ENCODE measurements around the gene CALCOCO1.

The CALCOCO1 gene

DNA sequence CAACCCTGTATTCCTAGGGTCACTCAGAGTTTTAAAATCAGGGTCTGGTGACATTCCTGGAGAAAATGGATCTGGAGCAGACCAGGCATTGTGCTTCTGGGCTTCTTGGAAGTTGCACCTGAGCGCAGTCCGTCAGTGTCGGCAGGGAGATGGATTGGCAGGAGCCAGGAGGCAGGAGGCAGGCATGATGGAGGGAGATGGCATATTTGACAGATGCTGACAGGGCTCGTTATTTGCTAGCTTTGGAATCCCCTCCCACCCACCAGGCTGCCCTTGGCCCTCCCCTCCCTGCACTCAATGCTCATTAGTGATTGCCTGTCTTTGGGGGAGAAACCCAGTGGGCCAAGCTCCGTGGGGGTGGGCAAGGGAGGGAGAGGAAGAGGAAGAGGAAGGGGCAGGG lies 19.8 kb upstream of the CALCOCO1 start:
- H3K4me3 ChIP-seq (ENCODE audit: low read depth, low read length), result no peak overlapping the region
- TF ChIP-seq, protein P1, sequence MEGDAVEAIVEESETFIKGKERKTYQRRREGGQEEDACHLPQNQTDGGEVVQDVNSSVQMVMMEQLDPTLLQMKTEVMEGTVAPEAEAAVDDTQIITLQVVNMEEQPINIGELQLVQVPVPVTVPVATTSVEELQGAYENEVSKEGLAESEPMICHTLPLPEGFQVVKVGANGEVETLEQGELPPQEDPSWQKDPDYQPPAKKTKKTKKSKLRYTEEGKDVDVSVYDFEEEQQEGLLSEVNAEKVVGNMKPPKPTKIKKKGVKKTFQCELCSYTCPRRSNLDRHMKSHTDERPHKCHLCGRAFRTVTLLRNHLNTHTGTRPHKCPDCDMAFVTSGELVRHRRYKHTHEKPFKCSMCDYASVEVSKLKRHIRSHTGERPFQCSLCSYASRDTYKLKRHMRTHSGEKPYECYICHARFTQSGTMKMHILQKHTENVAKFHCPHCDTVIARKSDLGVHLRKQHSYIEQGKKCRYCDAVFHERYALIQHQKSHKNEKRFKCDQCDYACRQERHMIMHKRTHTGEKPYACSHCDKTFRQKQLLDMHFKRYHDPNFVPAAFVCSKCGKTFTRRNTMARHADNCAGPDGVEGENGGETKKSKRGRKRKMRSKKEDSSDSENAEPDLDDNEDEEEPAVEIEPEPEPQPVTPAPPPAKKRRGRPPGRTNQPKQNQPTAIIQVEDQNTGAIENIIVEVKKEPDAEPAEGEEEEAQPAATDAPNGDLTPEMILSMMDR (IDR thresholded peaks at IDR 0.05; ENCODE audit: borderline replicate concordance, insufficient read depth, low read depth, low read length), result no peak

DNA sequence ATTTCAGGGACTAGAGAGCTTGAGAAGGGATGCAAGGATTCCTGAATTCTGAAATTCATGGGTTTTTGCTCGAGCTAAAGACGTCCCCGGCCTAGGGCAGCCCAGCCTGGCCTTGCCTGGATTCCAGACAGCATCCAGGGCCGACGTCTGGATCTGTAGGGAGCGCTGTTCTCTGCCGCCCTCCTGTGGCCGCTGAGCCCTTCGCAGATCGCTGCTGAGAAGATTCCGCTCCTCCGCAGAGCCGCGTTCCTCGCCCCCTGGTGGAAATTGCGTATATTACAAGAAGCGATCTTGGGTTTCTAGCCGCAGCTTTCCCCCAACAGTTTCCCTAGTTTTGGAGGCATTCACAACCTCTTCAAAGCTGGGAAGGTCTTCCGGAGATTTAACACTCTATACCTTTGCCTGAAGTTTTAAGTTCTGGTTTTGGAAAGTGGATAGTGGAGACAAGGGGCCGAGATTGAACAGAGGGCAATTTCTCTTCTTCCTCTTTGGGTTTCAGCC lies 19.4 kb upstream of the CALCOCO1 start:
- no peak overlapping the region for H3K4me3 ChIP-seq (ENCODE audit: low read depth, low read length)
- TF ChIP-seq, protein P1 (IDR thresholded peaks at IDR 0.05; ENCODE audit: borderline replicate concordance, insufficient read depth, low read depth, low read length), result peak; percentile 99

DNA sequence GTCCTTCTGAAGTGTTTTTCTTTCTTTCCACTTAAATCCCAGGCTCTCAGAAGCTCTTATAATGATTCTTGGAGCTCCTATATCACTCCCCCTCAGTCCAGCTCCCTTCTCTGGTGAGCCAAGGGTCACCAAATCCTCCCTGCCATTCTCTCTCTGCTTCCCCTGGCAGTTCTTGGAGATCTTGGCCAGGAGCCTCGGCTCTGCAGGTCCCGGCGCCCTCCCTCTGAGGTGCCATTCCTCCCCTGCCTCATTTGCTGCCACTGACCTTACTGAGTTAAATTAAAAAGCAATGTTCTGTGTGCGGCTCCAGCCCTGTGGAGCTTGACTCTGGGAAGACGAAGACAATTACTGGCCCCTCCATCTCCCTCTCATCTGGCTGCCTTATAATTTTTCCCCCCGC lies 17.5 kb upstream of the CALCOCO1 start:
- H3K4me3 ChIP-seq (ENCODE audit: low read depth, low read length), result no peak overlapping the region
- TF ChIP-seq, protein P1 (IDR thresholded peaks at IDR 0.05; ENCODE audit: borderline replicate concordance, insufficient read depth, low read depth, low read length), result no peak

DNA sequence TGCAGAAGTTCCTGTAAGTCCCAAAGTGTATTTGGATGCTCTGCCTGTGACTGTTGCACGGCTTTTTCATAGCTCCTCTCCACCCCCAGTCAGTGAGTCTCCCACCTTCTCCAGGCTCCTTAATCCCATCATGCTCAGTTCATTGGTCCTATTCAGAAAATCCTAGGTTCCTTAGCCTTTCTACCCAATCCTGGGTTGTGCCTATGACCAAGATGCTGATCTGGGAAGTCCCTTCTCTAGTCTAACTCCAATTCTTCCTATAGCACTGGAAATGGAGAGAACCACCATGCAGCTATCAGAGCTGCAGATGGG lies 16.8 kb upstream of the CALCOCO1 start:
- TF ChIP-seq, protein P1 (IDR thresholded peaks at IDR 0.05; ENCODE audit: borderline replicate concordance, insufficient read depth, low read depth, low read length), result no peak
- H3K4me3 ChIP-seq (ENCODE audit: low read depth, low read length), result no peak overlapping the region

DNA sequence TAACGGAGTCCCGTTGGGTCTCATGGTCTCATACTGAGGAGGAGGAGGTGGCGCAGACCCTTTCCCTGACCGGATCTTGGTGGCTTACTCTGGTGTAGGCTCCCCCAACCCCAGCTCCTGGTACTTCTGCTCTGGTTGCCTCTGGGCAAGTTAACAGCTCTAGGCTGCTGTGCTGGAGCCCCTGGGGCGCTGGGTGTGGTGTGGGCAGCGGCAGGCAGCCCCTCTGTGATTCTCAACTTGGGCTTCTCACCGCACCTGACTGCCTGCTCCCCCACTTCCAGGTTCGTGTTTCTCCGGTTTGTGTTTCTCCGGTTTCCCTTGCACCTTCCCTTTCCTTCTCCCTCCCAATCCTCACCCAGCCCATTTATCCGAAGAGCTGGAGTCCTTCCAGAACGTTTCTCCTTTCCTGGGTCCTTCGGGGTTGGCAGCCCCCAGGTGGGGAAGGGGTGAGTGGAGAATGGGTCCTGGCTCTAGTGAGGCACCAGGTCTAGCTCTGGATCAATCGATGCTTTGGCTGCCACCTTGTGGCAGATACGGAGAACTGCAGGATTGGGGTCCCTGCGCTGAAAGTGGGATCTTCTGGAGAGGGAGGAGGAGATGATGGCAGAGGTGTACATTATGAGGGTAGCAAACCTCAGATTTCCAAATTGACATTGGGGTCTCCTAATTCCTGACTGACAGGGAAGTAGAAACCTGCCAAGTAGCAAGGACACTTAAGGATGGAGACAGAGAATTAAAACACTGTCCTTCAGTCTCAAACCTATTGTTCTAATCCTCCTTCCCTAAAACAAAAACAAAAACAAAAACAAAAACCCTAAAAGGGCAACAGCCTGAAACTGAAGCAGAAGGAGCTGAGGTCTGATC lies 16.2 kb upstream of the CALCOCO1 start:
- no peak overlapping the region for H3K4me3 ChIP-seq (ENCODE audit: low read depth, low read length)
- TF ChIP-seq, protein P1 (IDR thresholded peaks at IDR 0.05; ENCODE audit: borderline replicate concordance, insufficient read depth, low read depth, low read length), result peak; percentile 84

DNA sequence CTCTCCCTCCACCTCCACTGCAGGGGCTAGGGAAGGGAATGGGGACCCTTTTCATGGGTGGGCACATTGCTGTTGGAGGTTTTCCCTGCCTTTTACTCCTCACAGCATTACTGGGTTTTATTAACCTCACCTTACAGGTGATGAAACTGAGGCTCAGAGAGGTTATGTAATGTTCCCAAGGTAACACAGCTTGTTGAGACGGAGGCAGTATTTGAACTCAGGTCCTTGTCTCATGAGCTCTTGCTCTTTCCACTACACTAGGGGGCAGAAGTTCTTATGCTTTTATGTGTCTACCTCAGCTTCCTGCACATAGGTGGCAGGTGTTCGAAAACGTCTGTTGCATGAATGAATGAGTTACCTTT lies 12.9 kb upstream of the CALCOCO1 start:
- H3K4me3 ChIP-seq (ENCODE audit: low read depth, low read length), result no peak overlapping the region
- TF ChIP-seq, protein P1 (IDR thresholded peaks at IDR 0.05; ENCODE audit: borderline replicate concordance, insufficient read depth, low read depth, low read length), result no peak

All from GM12875 (cell line).